Thyroid gland (tissue), 4 donors: ENCODE measurements around the gene PALMD. TPM values are rescaled to one million over a fixed set of nuclear protein-coding genes. Genes with fewer than 3 reads are reported as not detected.
A peak's percentile ranks its signal among the peaks of the same experiment; 100 is the strongest.

Experiments
- DNase-seq, 2 donors: peaks; one replicate each; pipeline ENCODE4 v3.0.0-alpha.2; 2019
- H3K27ac ChIP-seq, 3 donors: fragments of 200-600 bp; sonication (generic); 1 replicate in 2 of 3; 2 replicates in 1 of 3; pipeline ENCODE4 v1.5.1; 2016 to 2019; ENCODE audit warnings: mild to moderate bottlenecking in 1 of 3, moderate library complexity in 1 of 3
- H3K27me3 ChIP-seq: fragments of 200-600 bp; sonication (generic); one replicate; pipeline ENCODE4 v1.5.1; 2019
- H3K36me3 ChIP-seq, 2 donors: fragments of 200-600 bp; sonication (generic); one replicate each; pipeline ENCODE4 v1.5.1; 2016 to 2019
- H3K4me1 ChIP-seq, 2 donors: fragments of 200-600 bp; sonication (generic); one replicate each; pipeline ENCODE4 v1.5.1; 2017 to 2019
- H3K4me3 ChIP-seq, 3 donors: fragments of 200-600 bp; sonication (generic); replicated peaks in 1 of 3; 1 replicate in 2 of 3; 2 replicates in 1 of 3; pipeline ENCODE4 v1.5.1; 2016; ENCODE audit warnings: mild to moderate bottlenecking in 1 of 3
- H3K9me3 ChIP-seq: fragments of 200-600 bp; sonication (generic); one replicate; pipeline ENCODE4 v1.5.1; 2017
- POLR2A ChIP-seq, 2 donors: fragments of 450-650 bp; IDR thresholded peaks; one replicate each; pipeline ENCODE4 v1.6.1; 2017; ENCODE audit warnings: antibody characterized with exemption in 2 of 2, mild to moderate bottlenecking in 2 of 2, moderate library complexity in 1 of 2
- WGBS, 2 donors: methylation state at CpG; one replicate each; pipeline ENCODE4 v1.1.5; 2017; 5-methylcytosine and 5-hydroxymethylcytosine counted together
- intact Hi-C: fragments of 100-400 bp; cut with DNase I; formaldehyde crosslinking; loops from one replicate; pipeline ENCODE4 v1.15.1; 2023
- total RNA-seq, 4 donors: library from RNA; depleted of rRNA; stranded (reverse); fragments of >200 nt; gene quantifications; one replicate each; pipeline ENCODE4 v1.2.3, GENCODE V29; 2016
- TF ChIP-seq, protein P1 (sequence below), 6 experiments: fragments of 200-600 bp in 3 of 6; fragments of 450-650 bp in 3 of 6; sonication (generic) in 3 of 6; IDR thresholded peaks; one replicate each; pipeline ENCODE4 v1.5.1; 2016 to 2019; ENCODE audit warnings: antibody characterized with exemption in 6 of 6, mild to moderate bottlenecking in 2 of 6, inconsistent platforms in 1 of 6, moderate library complexity in 1 of 6

The PALMD gene
- total RNA-seq, 4 donors from 2014 or later: 6.9 to 14.1 (median 11.2) TPM

DNA sequence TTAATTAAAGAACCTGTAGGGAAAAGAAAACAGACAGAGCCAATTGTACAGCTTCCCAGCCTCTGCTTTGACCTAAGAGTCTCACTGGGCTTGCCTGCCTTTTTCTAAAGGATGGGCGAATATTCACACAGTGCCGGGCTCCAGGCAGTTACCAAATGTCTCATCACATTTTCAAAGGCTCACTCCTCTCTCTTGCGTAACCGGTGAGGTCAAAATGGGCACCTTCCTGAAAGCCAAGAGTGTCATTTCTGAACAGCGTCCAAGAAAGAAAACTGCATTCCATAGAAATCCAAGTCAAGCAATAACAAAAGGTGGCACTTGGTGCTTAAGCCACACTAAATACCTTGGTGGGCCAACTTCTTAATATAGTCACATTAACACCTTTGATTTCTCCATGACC lies 710 bp upstream of the PALMD start:
- Histone ChIP-seq H3K27me3 (no peaks in the 10 kb centered on the region), H3K36me3 (no peaks in the 10 kb centered on the region), H3K4me3 (no peak overlapping the region), H3K9me3 (no peaks in the 10 kb centered on the region), H3K4me1 (peaks cover 26 to 28% of the 10 kb centered on the region in 2 donors), H3K27ac (peak overlapping the region; percentile 70 to 86 (median 71))
- intact Hi-C loops: no loop called here
- peak; percentile 60 to 68 for DNase-seq
- WGBS, 2 donors: 14 to 25% methylated on average over 5 of the region's 5 CpGs
- TF ChIP-seq POLR2A (IDR thresholded peaks at IDR 0.05): no peak
- TF ChIP-seq, protein P1, sequence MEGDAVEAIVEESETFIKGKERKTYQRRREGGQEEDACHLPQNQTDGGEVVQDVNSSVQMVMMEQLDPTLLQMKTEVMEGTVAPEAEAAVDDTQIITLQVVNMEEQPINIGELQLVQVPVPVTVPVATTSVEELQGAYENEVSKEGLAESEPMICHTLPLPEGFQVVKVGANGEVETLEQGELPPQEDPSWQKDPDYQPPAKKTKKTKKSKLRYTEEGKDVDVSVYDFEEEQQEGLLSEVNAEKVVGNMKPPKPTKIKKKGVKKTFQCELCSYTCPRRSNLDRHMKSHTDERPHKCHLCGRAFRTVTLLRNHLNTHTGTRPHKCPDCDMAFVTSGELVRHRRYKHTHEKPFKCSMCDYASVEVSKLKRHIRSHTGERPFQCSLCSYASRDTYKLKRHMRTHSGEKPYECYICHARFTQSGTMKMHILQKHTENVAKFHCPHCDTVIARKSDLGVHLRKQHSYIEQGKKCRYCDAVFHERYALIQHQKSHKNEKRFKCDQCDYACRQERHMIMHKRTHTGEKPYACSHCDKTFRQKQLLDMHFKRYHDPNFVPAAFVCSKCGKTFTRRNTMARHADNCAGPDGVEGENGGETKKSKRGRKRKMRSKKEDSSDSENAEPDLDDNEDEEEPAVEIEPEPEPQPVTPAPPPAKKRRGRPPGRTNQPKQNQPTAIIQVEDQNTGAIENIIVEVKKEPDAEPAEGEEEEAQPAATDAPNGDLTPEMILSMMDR (IDR thresholded peaks at IDR 0.05): no peak

DNA sequence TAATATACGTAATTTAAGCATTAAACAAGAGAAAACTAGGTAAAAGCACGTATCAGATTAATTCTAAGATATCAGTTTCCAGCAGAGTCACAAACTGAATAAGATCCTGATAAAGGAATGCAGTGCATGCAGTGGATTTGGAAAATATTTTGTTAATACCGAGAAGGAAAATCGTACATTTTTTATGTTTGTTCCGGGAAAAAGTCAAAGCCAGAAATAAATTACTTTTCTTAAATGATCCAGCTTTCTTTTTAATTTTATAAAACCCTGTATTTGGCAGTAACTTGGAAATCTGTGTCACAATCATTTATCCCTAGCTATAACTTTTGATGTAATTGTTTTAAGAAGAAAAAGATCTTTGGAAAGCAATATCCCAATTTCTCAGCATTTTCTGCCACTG lies 955 bp downstream of the PALMD start:
- Histone ChIP-seq H3K27ac (peak overlapping the region; percentile 70 to 86 (median 71)), H3K36me3 (no peaks in the 10 kb centered on the region), H3K4me1 (peaks cover 37 to 38% of the 10 kb centered on the region in 2 donors), H3K27me3 (no peaks in the 10 kb centered on the region), H3K9me3 (no peaks in the 10 kb centered on the region), H3K4me3 (peak overlapping the region in 1 of 3 donors; percentile 29)
- 58 to 62% methylated on average over 5 of the region's 5 CpGs for whole genome bisulfite sequencing, 2 donors
- TF ChIP-seq POLR2A (IDR thresholded peaks at IDR 0.05): no peak
- TF ChIP-seq, protein P1 (IDR thresholded peaks at IDR 0.05): no peak
- no peak for DNase-seq
- intact Hi-C loops: no loop called here

DNA sequence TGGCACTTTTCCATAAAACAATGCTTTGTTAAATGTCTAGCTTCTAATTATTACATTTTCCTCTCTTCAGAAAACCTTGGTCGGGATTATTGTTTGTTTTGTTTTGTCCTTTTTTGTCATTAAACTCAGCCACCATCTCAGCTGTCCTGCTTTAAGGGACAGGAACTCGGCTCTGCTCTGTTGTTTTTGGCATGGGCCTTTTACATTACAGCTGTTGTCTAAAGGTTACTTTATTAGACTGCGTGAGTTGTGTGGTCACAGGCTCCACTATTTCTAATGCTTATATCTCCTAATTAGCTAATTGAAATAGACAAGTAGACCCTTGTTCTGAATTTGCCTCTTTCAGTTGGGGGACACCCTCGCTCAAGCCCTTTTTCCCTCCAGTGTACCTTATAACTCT lies 1.6 kb downstream of the PALMD start:
- Histone ChIP-seq H3K4me3 (peak overlapping the region in 1 of 3 donors; percentile 4), H3K27ac (peak overlapping the region; percentile 70 to 86 (median 71)), H3K9me3 (no peaks in the 10 kb centered on the region), H3K27me3 (no peaks in the 10 kb centered on the region), H3K36me3 (no peaks in the 10 kb centered on the region), H3K4me1 (peaks cover 37 to 38% of the 10 kb centered on the region in 2 donors)
- no peak for TF ChIP-seq POLR2A (IDR thresholded peaks at IDR 0.05)
- TF ChIP-seq, protein P1 (IDR thresholded peaks at IDR 0.05): no peak
- 44 to 68% methylated on average over 4 of the region's 4 CpGs for WGBS, 2 donors
- intact Hi-C loops: no loop called here
- DNase-seq: no peak

DNA sequence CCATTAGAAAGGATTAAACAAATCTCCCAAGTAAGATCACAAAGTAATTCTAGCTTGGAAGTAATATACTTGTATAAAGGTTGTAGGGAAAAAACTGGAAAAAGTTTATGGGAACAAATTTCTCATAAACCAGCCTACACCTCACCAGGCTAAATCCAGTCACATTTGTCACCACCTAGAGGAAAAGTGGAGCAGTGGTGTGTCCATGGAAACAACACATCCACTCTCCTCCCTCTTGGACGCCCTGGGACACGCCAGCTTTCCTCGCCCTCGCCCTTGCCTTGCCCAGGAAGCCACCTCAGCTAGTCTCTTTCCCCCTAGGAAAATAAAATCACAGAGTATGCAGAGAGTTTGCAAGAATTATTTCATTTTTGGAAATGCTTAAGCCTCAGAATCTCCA lies 2.2 kb downstream of the PALMD start:
- Histone ChIP-seq H3K4me1 (peaks cover 37 to 38% of the 10 kb centered on the region in 2 donors), H3K27ac (peak overlapping the region; percentile 70 to 86 (median 71)), H3K36me3 (no peaks in the 10 kb centered on the region), H3K27me3 (no peaks in the 10 kb centered on the region), H3K4me3 (no peak overlapping the region), H3K9me3 (no peaks in the 10 kb centered on the region)
- peak in 1 of 2 donors; percentile 24 for DNase-seq
- TF ChIP-seq, protein P1 (IDR thresholded peaks at IDR 0.05): peak in 3 of 6 experiments; percentile 25 to 32 (median 29)
- TF ChIP-seq POLR2A (IDR thresholded peaks at IDR 0.05): no peak
- 78 to 80% methylated on average over 4 of the region's 4 CpGs for WGBS, 2 donors
- intact Hi-C loops: no loop called here

DNA sequence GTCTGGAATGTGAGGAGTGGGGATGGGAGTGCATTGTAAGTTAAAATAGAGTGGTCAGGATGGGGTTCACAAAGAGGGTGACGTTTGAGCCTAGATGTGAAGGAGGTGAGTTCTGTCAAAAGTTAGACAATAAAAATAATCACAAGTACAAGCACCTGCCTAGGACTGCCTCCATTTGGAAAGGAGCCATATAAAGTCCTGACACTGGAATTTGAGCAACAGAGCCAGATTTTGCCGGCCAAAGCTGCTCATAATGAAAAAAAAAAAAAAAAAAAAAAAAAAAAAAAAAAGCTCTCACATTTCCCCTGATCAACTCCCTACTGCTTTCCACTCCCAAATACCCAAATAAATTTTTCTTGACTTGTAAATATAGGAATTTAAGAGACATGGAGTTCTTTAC lies 4.1 kb downstream of the PALMD start:
- peak overlapping the region; percentile 69 to 91 (median 72) for H3K27ac ChIP-seq
- intact Hi-C loops: no loop called here
- peaks cover 28 to 30% of the 10 kb centered on the region in 2 donors for H3K4me1 ChIP-seq
- peak; percentile 52 to 59 for DNase-seq
- no peak overlapping the region for H3K4me3 ChIP-seq
- no peaks in the 10 kb centered on the region for H3K27me3 ChIP-seq
- 12 to 23% methylated on average over 2 of the region's 2 CpGs for WGBS, 2 donors
- TF ChIP-seq POLR2A (IDR thresholded peaks at IDR 0.05): no peak
- TF ChIP-seq, protein P1 (IDR thresholded peaks at IDR 0.05): no peak
- H3K36me3 ChIP-seq: no peaks in the 10 kb centered on the region
- H3K9me3 ChIP-seq: no peaks in the 10 kb centered on the region
